ENCODE results near the gene TADA2B. TPM values are rescaled to one million over a fixed set of nuclear protein-coding genes. Genes with fewer than 3 reads are reported as not detected.

Gene TADA2B
- polyA plus RNA-seq, 4 donors, result 13.5 to 20.8 (median 14.6) TPM

GRCh38 chr4:7103607-7104365 is 60.6 kb downstream of the TADA2B start:
- Histone ChIP-seq H3K4me3 (ENCODE audit: low read depth in 1 of 3, low read length in 3 of 3) (peak overlapping the region in 2 of 3 donors; percentile 78 to 92), H3K27ac (ENCODE audit: low read depth in 1 of 3, low read length in 2 of 3) (peak overlapping the region; percentile 90 to 97 (median 96)), H3K36me3 (ENCODE audit: control insufficient read depth in 3 of 3, insufficient read depth in 2 of 3, low read depth in 1 of 3, low read length in 3 of 3) (no peaks in the 10 kb centered on the region), H3K27me3 (ENCODE audit: control insufficient read depth in 3 of 3, insufficient read depth in 3 of 3, low read length in 3 of 3) (no peaks in the 10 kb centered on the region), H3K9me3 (ENCODE audit: control insufficient read depth in 2 of 2, insufficient read depth in 1 of 2, low read depth in 1 of 2, low read length in 1 of 2) (no peaks in the 10 kb centered on the region), H3K4me1 (ENCODE audit: control insufficient read depth in 3 of 3, insufficient read depth in 2 of 3, low read depth in 1 of 3, low read length in 2 of 3) (peaks cover 0 to 18% (median 3%) of the 10 kb centered on the region in 3 donors)
- no peak for FAIRE-seq
- WGBS, 3 donors, result 14 to 28% (median 22%) methylated on average over 20 to 21 of the region's 21 CpGs
- peak; percentile 97 to 98 for DNase-seq

GRCh38 chr4:7104366-7105031 is 61.3 kb downstream of the TADA2B start:
- WGBS, 3 donors, result 69 to 86% (median 78%) methylated on average over 7 of the region's 7 CpGs
- H3K27ac ChIP-seq (ENCODE audit: low read depth in 1 of 3, low read length in 2 of 3), result peak overlapping the region in 2 of 3 donors; percentile 96 to 97
- no peaks in the 10 kb centered on the region for H3K9me3 ChIP-seq (ENCODE audit: control insufficient read depth in 2 of 2, insufficient read depth in 1 of 2, low read depth in 1 of 2, low read length in 1 of 2)
- no peaks in the 10 kb centered on the region for H3K36me3 ChIP-seq (ENCODE audit: control insufficient read depth in 3 of 3, insufficient read depth in 2 of 3, low read depth in 1 of 3, low read length in 3 of 3)
- no peak for FAIRE-seq
- no peak overlapping the region for H3K4me3 ChIP-seq (ENCODE audit: low read depth in 1 of 3, low read length in 3 of 3)
- peaks cover 0 to 18% (median 3%) of the 10 kb centered on the region in 3 donors for H3K4me1 ChIP-seq (ENCODE audit: control insufficient read depth in 3 of 3, insufficient read depth in 2 of 3, low read depth in 1 of 3, low read length in 2 of 3)
- no peak for DNase-seq
- H3K27me3 ChIP-seq (ENCODE audit: control insufficient read depth in 3 of 3, insufficient read depth in 3 of 3, low read length in 3 of 3), result no peaks in the 10 kb centered on the region

- H3K9me3 ChIP-seq (ENCODE audit: control insufficient read depth in 2 of 2, insufficient read depth in 1 of 2, low read depth in 1 of 2, low read length in 1 of 2), result no peaks in the 10 kb centered on the region
- no peak overlapping the region for H3K4me3 ChIP-seq (ENCODE audit: low read depth in 1 of 3, low read length in 3 of 3)
- peaks cover 0 to 18% (median 3%) of the 10 kb centered on the region in 3 donors for H3K4me1 ChIP-seq (ENCODE audit: control insufficient read depth in 3 of 3, insufficient read depth in 2 of 3, low read depth in 1 of 3, low read length in 2 of 3)
- FAIRE-seq (no peak), DNase-seq (peak in 1 of 2 donors; percentile 9)
- 64 to 65% (median 65%) methylated on average over 15 of the region's 15 CpGs for WGBS, 3 donors
- no peak overlapping the region for H3K27ac ChIP-seq (ENCODE audit: low read depth in 1 of 3, low read length in 2 of 3)
- no peaks in the 10 kb centered on the region for H3K36me3 ChIP-seq (ENCODE audit: control insufficient read depth in 3 of 3, insufficient read depth in 2 of 3, low read depth in 1 of 3, low read length in 3 of 3)
- no peaks in the 10 kb centered on the region for H3K27me3 ChIP-seq (ENCODE audit: control insufficient read depth in 3 of 3, insufficient read depth in 3 of 3, low read length in 3 of 3)
Observed at GRCh38 chr4:7105276-7105675, 62.1 kb downstream of the TADA2B start.

- H3K36me3 ChIP-seq (ENCODE audit: control insufficient read depth in 3 of 3, insufficient read depth in 2 of 3, low read depth in 1 of 3, low read length in 3 of 3), result no peaks in the 10 kb centered on the region
- no peak for DNase-seq
- WGBS, 3 donors, result 85 to 86% (median 85%) methylated on average over 11 of the region's 11 CpGs
- no peak overlapping the region for H3K4me3 ChIP-seq (ENCODE audit: low read depth in 1 of 3, low read length in 3 of 3)
- H3K27me3 ChIP-seq (ENCODE audit: control insufficient read depth in 3 of 3, insufficient read depth in 3 of 3, low read length in 3 of 3), result no peaks in the 10 kb centered on the region
- peaks cover 0 to 5% of the 10 kb centered on the region in 2 donors for H3K9me3 ChIP-seq (ENCODE audit: control insufficient read depth in 2 of 2, insufficient read depth in 1 of 2, low read depth in 1 of 2, low read length in 1 of 2)
- H3K4me1 ChIP-seq (ENCODE audit: control insufficient read depth in 3 of 3, insufficient read depth in 2 of 3, low read depth in 1 of 3, low read length in 2 of 3), result peaks cover 0 to 14% (median 3%) of the 10 kb centered on the region in 3 donors
- H3K27ac ChIP-seq (ENCODE audit: low read depth in 1 of 3, low read length in 2 of 3), result no peak overlapping the region
- FAIRE-seq, result no peak
Observed at GRCh38 chr4:7107166-7107905, 64.2 kb downstream of the TADA2B start.

Other genes starting within 250 kb of the TADA2B start
- 10 to 100 TPM; 16.8 to 57.8 (median 25.2) TPM for gene TBC1D14, start 133.5 kb upstream of the TADA2B start, polyA plus RNA-seq
- gene GRPEL1, start 24.7 kb downstream of the TADA2B start, polyA plus RNA-seq, result 10 to 100 TPM; 27.6 to 36.8 (median 31.3) TPM
- 1 to 10 TPM in 2 of 4 donors, under 1 TPM in 1, not detected in 1; 0.63 to 3.3 (median 2.2) TPM for gene SORCS2, start 149.2 kb downstream of the TADA2B start, polyA plus RNA-seq